ENCODE data around the gene IL7R.
"Not testable (repeated sequence)": the region's sequence is repeated elsewhere in the genome, so short reads cannot be mapped to it uniquely, and the experiment has no call there.

Gene IL7R

DNA sequence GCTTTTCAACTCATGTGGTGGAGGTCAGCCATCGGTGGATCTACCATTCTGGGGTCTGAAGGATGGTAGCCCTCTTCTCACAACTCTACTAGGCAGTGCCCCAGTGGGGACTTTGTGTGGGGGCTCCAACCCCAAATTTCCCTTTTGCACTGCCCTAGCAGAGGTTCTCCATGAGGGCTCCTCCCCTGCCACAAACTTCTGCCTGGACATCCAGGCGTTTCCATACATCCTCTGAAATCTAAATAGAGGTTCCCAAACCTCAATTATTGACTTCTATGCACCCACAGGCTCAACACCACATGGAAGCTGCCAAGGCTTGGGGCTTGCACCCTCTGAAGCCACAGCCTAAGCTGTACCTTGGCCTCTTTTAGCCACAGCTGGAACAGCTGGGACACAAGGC is 11.2 kb upstream of the IL7R start:
- not testable (repeated sequence) for DNase-seq

DNA sequence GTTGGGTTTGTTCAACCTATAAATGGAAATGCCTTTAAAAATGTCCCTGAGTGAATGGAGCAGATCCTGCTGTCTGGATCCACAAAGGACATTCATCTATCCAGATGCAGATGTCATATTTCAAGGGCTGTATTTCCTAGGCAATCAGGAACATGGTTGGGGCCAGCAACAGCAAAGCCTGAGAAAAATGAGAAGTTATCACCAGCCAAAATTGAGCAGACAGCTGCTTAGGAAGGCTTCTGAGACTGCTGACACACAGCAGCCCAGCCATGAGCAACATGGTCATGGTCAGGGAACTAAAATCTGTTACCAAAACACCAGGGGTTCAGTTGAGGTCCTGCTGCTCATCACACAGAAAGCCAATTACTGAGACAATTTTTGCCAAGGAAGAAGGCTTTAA is 9.2 kb upstream of the IL7R start:
- DNase-seq = no peak

DNA sequence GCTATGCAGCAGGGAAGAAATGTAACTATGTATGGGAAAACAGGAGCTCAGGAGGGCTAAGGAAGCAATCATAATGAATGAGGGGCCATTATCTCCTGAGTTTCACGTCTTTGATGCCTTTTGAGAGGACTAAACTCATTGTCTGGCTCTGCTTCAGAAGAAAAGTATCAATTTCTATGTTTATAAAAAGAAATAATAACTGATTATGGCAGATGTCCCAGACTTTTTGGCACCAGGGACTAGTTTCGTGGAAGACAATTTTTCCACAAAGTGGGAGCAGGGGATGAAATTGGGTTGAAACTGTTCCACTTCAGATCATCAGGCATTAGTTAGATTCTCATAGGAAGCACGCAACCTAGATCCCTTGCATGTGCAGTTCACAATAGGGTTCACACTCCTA is 8.7 kb upstream of the IL7R start:
- no peak for DNase-seq

DNA sequence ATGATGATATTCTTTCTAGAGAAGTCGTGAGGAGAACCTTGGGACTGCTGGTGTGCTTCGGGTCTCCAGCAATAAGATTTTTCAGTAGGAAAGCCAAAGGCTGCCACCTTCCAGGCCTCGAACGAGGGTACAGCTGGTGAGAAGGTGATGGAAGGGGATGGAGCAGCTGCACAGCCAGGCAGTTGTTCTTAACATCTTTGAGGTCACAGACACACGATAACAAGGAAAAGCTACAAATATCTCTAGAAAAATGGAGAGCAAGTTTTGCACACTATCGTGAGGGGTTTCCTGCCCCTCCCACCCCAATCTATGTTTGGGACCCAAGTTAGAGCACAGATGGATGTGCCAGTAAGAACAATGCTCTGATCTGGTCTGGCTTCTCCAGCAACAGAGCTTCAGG is 6.8 kb upstream of the IL7R start:
- no peak for DNase-seq

DNA sequence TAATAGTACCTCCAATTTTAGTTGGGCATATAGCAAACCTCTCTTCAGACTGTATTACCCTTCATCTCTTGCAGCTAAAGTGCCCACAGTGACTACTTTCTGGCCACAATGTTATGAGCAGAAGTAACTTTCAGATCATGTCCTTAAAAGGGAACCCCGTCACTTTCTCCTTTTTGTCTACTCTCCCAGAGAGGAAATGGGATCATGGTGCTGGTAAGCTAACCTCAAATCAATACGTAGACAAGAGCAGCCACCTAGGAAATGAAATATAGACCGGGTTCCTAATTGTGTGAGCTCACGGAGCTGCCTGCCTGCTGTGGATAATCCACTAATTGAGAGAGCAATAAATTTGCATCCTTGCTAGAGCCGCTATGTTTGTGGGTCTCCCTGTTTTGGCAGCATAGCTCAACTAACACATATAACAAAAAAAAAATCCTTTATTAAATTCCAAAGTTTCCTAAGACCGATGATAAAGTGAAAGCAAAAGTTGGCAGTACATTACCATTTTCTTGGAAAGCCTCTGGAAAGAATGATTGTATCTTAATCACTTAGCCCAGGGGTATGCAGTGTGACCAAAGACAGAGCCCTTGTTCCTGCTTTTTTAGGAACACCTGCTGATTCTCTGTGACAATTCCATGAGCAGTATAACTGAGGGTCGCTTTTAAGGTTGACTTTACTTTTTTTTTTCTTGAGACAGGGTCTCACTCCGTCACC is 5.6 kb upstream of the IL7R start:
- DNase-seq = no peak

DNA sequence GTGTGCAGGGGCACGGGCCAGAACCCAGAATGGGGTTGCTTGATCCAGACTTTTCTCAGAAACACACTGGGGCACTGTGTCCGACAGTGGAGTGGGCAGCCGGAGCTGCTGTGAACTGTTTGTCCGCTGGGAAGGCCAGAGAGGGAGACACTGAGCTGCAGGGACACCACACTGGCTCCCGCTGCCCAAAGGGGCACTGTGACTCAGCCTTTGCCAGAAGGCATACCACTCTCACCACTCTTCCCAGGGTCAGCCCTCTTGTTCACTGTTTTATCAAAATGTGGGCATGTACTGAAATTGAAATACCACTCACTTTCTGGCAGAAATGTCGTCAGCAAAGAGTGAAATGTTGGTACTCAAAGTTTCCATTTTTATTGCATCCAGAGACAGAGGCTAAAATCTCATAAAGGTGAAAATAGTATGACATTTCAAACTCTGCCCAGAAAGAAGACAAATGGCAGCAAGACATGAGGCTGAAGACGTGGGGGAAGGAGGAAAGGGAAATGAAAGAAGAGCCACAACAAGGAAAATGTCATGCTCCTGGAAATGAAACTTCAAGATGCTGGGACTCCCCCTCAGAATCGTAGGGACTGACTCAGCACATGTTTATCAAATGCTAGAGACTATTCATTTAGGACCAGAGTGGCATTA is 4.5 kb upstream of the IL7R start:
- DNase-seq = no peak

DNA sequence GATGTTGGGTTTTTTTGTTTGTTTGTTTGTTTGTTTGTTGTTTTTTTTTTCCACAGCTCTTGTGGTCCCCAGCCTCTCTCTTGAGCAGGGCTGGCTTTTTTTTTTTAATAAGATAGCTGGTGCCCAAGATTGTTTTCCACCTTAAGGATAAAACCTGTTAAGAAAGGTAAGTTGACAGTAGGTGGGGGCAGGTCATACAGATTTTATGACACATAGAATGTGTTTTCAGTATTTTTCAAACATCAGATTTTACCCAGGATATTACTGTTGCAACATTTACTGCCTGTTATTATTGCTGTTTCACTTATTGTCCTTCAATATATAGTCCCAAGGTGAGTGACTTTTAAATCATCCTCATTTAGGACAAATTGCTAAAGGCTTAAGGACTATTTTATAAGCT is 3.9 kb upstream of the IL7R start:
- DNase-seq = no peak

DNA sequence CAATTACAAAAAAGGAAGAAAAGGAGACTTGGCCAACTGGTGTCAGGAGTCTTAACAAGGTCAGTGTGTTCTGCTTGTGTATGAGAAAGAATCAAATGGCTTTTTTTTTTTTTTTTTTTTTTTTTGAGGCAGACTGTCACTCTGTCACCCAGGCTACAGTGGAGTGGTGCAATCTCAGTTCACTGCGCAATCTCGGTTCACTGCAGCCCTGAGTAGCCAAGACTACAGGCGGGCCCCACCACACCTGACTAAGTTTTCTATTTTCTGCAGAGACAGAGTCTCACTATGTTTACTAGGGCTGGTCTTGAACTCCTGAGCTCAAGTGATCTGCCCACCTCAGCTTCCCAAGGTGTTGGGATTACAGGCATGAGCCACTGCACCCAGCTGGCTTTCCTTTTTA is 3.1 kb upstream of the IL7R start:
- DNase-seq = no peak

DNA sequence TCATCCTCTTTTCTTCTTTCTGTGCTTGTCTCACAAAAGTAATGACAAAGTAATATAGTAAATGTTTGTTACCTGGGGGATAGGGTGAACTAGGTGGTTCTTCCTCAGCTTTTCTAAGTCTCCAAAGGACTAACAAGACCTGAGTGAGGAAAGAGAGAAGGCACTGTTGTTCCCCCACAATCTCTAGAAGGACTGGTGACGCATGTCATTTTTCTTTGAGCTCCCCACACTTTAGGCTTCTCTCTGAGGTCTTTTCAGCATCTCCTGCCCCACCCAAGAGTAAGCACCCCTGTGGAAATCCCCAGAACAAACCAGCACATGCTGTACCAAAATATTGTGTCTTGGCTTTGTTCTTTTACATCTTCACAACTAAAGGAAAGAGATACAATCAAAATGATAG is 2.4 kb upstream of the IL7R start:
- no peak for DNase-seq

DNA sequence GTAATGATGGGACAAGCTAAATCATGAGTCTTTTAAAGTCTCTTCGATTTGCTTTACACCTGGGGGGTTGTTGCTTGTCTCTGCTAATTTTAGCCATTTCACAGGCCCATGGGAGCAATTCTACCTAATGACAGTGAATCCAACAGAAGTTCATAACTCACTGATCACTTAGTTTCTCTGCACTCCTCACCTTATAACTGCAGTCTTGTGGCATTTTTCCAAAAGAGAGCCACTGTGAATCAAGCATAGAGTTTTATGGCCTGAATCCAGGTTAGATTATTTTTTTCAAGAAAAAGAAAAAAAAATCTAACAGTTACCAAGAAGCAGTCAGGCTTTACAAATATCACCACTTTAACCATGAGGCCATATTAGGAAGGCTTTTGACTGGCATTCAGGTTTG is 1.5 kb upstream of the IL7R start:
- DNase-seq = no peak

DNA sequence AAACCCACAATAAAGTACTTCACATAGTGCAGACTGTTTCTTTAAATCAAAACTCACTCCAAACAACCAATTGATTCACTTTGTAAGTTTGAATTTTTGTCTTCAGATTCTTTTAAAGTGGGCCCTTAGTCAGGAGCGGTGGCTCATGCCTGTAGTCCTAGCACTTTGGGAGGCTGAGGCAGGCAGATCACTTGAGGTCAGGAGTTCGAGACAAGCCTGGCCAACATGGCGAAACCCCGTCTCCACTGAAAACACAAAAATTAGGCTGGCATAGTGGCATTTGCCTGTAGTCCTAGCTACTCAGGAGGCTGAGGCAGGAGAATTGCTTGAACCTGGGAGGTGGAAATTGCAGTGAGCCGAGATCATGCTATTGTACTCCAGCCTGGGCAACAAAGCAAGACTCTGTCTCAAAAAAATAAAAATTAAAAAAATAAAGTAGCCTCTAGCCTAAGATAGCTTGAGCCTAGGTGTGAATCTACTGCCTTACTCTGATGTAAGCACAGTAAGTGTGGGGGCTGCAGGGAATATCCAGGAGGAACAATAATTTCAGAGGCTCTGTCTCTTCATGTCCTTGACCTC is 416 bp upstream of the IL7R start:
- not testable (repeated sequence) for DNase-seq

DNA sequence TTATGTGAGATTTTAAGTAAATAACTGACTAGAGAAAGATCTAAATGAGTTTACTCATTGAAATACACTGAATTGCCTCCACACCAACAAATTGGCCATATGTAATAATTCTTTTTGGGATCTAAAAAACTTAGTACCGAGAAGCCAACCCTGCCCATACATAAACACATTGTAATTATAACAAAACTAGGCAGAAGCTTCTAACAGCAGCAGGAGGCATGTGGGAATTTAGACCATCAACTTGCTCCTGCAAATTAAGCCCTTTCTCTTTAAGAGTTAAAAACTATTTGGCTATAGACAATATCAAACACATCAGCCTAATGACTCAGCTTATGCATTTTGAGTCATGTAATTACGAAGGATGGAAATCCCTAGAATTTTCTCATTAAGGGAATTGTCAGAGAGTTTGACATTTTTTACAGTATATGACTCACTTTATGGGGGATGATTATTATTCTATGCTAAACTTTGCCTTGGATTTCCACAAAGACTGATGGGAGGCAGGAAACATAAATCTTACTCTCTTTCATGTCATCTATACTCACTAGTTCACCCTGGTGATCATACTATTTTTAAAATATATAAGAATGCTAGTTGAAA is 1.0 kb downstream of the IL7R start:
- no peak for DNase-seq

DNA sequence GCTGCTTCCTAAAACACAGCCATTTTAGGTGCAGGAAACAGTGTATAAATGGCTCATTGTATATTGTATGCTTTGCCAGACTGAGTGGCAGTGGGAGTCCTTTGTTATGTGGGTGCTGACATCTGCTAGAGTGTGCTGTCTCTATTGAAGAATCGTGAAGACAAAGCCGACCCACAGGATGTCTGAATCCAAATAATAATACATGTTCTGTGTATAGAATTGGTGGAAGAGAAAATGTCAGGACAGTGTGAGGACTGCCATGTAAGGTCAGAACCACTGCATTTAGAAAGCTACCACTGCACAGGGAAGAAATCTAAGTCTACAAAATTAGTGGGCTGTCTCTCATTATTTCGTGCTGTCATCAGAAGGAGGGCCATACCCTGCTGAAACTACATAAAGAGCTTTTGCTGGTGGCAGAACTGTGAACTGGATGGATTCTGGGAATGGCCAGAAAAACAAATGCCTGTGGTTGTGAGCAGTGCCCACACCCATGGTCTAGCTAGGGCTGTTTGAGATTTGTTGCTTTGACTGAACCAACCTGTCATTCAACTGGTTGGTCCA is 2.5 kb downstream of the IL7R start:
- DNase-seq = no peak

DNA sequence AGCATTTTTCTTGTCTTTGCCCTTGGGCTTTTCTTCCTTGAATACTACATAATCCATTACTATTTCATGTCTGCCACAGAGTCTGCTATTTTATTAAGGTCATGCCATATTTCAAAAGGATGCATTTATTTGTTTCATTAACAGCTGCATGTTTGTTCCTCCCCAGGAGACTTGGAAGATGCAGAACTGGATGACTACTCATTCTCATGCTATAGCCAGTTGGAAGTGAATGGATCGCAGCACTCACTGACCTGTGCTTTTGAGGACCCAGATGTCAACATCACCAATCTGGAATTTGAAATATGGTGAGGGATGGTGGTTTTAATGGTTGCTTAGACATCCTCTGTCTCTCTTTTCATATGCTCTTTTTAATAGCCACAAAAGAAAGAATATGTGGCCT is 4.0 kb downstream of the IL7R start:
- no peak for DNase-seq

DNA sequence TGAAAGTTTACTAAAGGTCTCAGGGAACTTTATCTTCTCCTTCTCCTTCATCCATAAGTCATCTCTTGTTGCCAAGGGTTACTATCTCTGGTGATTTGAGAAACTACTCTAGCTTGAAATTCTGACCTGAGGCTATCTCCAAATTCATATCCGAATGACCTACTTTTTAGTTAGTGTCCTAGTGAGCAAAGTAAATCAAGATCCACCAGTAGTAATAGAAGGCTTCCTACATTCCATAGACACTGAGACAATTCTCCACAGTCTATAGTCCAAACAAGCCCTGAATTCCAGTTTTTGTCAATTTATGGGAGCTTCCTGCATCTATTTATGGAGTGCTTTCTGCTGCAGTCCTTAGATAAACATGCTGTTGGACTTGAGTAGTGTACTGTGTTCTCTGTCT is 5.0 kb downstream of the IL7R start:
- DNase-seq = no peak

DNA sequence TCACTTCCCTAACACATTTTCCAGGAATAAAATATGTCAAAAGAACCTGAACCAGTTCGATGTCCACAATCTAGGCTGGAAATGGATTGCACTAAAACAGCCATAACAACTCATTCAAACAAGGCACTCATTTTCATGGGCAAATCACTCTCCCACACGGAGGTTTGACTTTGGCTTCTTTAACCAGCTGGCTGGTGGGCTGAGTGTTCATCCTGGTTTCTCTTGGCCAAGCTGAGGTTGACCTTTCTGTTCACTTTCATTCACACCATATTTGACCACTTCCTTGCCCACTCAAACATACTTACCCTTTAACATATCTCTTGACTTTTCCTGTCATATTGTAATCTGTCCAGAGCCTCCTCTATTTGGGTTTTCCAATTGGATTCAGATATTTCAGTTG is 5.4 kb downstream of the IL7R start:
- DNase-seq = no peak

DNA sequence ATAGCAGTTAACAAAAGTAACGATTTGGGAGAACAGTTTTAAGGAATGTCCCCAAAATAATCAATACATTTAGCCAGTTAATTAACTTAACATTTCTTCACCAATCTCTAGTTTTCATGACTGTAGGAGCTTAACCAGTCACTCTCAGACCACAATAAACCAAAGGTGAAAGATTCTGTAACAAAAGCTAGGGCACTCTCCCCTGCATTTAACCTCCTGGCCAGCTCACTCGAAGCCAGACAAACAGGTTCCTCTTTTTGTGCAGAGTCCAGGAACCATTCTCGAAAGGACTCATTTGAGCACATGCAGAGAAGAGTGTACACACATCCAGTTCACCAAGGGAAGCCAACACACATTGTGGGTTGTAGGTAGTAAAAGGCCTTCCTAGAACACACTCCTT is 6.5 kb downstream of the IL7R start:
- no peak for DNase-seq

DNA sequence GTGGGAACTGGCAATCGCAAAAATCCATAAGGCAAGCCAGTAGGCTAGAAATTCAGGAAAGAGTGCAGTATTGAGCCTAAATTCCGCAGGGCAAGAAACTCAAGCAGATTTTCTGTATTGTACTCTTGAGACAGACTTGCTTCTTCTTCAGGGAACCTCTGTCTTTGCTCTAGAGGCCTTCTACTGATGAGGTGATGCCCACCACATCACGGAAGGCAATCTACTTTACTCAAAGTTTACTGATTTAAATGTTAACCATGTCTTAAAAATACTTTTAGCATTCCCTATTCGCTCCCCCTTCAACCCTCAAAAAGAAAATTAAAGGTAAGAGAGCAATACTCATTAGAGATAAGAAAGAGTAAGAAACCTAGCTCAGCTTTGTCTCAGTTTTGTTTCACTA is 11.3 kb downstream of the IL7R start:
- DNase-seq = no peak

DNA sequence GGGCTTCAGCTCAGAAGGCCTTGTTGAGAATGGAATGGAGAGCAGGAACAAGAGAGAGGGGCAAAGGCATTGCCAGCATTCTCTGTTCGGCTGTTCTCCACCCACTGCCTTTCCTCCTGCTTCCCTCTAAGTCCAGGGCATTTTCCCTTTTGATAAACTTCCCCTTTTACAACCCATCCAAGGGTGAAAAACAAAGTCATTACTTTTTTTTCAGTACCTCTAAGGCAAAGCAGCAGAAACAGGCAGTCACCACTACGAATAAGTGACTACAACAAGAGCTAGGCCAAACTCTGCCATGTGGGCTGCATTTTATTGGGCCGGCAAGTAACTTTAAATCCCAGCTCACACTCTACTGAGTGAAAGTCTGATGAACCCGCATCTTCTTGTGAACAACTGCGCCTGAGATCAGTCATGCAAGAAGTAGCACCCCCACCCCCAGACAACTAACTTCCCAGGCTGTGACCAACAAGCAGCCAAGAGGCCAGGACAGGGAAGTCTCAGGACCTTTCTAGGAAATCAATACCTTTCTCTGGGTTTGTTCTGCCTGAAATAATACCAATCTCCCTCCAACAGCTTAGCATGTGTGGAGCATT is 13.1 kb downstream of the IL7R start:
- no peak for DNase-seq

DNA sequence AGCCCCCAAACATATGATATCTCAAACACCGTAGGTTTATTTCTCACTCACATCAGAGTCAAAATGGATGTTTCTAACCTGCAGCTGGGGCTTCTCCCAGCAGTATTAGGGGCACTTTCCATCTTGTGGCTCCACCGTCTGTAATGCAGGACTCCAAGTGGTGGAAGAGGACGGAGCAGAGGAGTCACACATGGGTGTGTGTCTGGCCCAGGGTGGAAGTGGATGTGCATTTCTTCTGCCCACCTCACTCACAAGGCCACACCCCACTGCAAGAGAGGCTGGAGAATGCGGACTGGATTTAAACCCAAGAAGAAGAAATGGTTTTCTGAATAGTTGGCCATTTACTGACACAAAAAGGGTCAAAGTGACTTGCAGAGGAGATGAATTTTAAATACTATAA is 13.9 kb downstream of the IL7R start:
- no peak for DNase-seq

DNA sequence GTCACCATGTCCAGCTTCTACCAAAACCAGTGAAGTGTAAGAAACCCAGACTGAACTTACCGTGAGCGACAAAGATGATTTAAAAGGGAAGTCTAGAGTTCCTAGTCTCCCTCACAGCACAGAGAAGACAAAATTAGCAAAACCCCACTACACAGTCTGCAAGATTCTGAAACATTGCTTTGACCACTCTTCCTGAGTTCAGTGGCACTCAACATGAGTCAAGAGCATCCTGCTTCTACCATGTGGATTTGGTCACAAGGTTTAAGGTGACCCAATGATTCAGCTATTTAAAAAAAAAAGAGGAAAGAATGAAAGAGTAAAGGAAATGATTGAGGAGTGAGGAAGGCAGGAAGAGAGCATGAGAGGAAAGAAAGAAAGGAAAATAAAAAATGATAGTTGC is 19.8 kb downstream of the IL7R start:
- DNase-seq = no peak

DNA sequence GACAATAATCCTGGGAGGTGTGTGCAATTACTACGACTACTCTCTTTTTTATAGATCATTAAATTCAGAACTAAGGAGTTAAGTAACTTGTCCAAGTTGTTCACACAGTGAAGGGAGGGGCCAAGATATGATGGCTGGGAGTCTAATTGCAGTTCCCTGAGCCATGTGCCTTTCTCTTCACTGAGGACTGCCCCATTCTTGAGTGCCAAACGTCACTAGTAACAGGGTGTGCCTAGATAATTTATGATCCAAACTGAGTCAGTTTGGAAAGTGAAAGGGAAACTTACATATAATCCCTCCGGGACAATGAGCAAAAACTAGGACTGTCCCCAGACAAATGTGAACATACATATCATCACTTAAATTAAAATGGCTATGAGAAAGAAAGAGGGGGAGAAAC is 20.2 kb downstream of the IL7R start:
- no peak for DNase-seq

DNA sequence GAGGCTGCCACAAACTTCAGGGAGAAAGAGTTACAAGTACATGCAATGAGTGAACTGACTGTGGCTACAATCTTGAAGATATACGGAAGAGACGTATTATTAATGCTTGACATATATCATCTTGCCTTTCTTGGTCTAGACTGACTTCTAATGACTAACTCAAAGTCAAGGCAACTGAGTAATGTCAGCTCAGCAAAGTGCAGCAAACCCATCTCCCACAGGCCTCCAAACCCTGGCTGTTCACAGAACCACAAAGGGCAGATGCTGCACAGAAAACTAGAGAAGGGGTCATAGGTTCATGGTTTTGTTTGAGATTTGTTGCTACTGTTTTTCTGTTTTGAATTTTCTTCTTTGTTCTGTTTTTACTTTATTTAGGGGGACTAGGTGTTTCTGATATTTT is 21.0 kb downstream of the IL7R start:
- DNase-seq = no peak

DNA sequence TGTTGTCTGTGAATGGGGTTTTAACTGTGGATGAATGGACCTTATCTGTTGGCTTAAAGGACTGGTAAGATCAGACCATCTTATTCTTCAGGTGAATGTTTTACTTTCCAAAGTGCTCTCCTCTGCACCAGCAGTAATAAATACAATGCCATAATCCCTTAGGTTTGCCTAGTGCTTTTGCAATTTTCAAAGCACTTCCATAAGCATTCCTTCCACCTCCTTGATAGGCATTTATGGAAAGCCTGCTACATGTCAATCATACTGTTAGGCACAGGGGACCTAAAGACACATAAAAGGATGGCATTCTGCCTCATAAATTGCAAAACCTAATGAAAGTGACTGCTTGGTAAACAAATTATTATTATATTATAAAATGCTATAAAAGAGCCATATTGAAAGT is 21.4 kb downstream of the IL7R start:
- no peak for DNase-seq

All from DMS79 (cell line).